Prostate gland (tissue), 2 donors: ENCODE measurements around the gene FAM81A. TPM values are rescaled to one million over a fixed set of nuclear protein-coding genes. Genes with fewer than 3 reads are reported as not detected.
"Not testable (repeated sequence)": the region's sequence is repeated elsewhere in the genome, so short reads cannot be mapped to it uniquely, and the experiment has no call there.

ENCODE experiments used
- DNase-seq: peaks from one replicate; pipeline ENCODE4 v3.0.0-alpha.2; 2019; ENCODE audit warnings: low spot score
- H3K27ac ChIP-seq, 2 donors: fragments of 200-600 bp; sonication (generic); 2 replicates each; pipeline ENCODE4 v1.5.1; 2017 to 2019
- H3K27me3 ChIP-seq: fragments of 200-600 bp; sonication (generic); replicated peaks from 2 replicates; pipeline ENCODE4 v1.5.1; 2019; ENCODE audit not compliant: insufficient read depth
- H3K36me3 ChIP-seq, 2 donors: fragments of 200-600 bp; sonication (generic); 1 replicate in 1 of 2; 2 replicates in 1 of 2; pipeline versions ENCODE4 v1.5.1 to v1.8.1; 2017 to 2019
- H3K4me1 ChIP-seq: fragments of 200-600 bp; sonication (generic); replicated peaks from 2 replicates; pipeline ENCODE4 v1.5.1; 2019
- H3K4me3 ChIP-seq, 2 donors: fragments of 200-600 bp; sonication (generic); 2 replicates each; pipeline ENCODE4 v1.5.1; 2017 to 2019
- H3K9me3 ChIP-seq: fragments of 200-600 bp; sonication (generic); 2 replicates; pipeline ENCODE4 v1.5.1; 2017
- POLR2A ChIP-seq: fragments of 450-650 bp; IDR thresholded peaks from one replicate; pipeline ENCODE4 v1.6.1; 2016; ENCODE audit warnings: antibody characterized with exemption, mild to moderate bottlenecking
- POLR2AphosphoS5 ChIP-seq: sonication (generic); formaldehyde crosslinking; IDR thresholded peaks from one replicate; pipeline ENCODE4 v1.6.1; 2017; ENCODE audit warnings: antibody characterized with exemption
- WGBS: methylation state at CpG from one replicate; pipeline ENCODE4 v1.1.5; 2018; 5-methylcytosine and 5-hydroxymethylcytosine counted together
- intact Hi-C: fragments of 100-400 bp; cut with DNase I; formaldehyde crosslinking; loops from one replicate; pipeline ENCODE4 v1.14.2; 2022
- total RNA-seq, 2 donors: library from RNA; depleted of rRNA; stranded (reverse); fragments of >200 nt; gene quantifications; one replicate each; pipeline ENCODE4 v1.1.0, GENCODE V29; 2016
- TF ChIP-seq, protein P1 (sequence below), 4 experiments: fragments of 200-600 bp in 2 of 4; fragments of 450-650 bp in 2 of 4; sonication (generic) in 2 of 4; IDR thresholded peaks; 1 replicate in 3 of 4; 2 replicates in 1 of 4; pipeline ENCODE4 v1.5.1; 2016 to 2019; ENCODE audit warnings: antibody characterized with exemption in 4 of 4, mild to moderate bottlenecking in 2 of 4, moderate library complexity in 2 of 4

Gene FAM81A
- total RNA-seq, 2 donors from 2014 or later: 1.8 to 10.6 TPM

DNA sequence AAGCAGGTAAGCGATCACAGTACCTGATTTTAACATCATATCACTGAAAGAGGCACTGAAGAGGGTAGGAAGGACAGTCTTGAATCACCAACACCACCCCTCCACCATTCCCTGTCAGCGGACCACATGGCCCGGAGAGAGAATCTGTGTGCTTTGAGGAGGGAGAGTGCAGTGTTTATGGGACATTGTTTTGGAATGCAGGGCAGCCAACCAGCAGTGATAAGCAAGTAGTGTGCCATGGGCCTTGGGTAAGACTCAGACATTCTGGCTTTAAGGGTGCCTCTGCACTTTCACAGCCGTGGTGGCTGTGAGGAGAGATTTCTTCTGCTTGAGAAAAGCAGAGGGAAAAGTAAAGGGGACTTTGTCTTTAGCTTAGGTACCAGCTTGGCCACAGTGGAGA is 46.4 kb downstream of the FAM81A start:
- no peaks in the 10 kb centered on the region for H3K9me3 ChIP-seq
- H3K4me3 ChIP-seq: no peak overlapping the region
- no peak overlapping the region for H3K27ac ChIP-seq
- H3K4me1 ChIP-seq: no peaks in the 10 kb centered on the region
- TF ChIP-seq POLR2A: no peak
- TF ChIP-seq, protein P1, sequence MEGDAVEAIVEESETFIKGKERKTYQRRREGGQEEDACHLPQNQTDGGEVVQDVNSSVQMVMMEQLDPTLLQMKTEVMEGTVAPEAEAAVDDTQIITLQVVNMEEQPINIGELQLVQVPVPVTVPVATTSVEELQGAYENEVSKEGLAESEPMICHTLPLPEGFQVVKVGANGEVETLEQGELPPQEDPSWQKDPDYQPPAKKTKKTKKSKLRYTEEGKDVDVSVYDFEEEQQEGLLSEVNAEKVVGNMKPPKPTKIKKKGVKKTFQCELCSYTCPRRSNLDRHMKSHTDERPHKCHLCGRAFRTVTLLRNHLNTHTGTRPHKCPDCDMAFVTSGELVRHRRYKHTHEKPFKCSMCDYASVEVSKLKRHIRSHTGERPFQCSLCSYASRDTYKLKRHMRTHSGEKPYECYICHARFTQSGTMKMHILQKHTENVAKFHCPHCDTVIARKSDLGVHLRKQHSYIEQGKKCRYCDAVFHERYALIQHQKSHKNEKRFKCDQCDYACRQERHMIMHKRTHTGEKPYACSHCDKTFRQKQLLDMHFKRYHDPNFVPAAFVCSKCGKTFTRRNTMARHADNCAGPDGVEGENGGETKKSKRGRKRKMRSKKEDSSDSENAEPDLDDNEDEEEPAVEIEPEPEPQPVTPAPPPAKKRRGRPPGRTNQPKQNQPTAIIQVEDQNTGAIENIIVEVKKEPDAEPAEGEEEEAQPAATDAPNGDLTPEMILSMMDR (IDR thresholded peaks at IDR 0.05): no peak
- TF ChIP-seq POLR2AphosphoS5: no peak
- intact Hi-C loops: no loop called here
- H3K36me3 ChIP-seq: no peaks in the 10 kb centered on the region
- no peak for DNase-seq
- H3K27me3 ChIP-seq: no peaks in the 10 kb centered on the region
- 88% methylated on average over 4 of the region's 4 CpGs for WGBS

DNA sequence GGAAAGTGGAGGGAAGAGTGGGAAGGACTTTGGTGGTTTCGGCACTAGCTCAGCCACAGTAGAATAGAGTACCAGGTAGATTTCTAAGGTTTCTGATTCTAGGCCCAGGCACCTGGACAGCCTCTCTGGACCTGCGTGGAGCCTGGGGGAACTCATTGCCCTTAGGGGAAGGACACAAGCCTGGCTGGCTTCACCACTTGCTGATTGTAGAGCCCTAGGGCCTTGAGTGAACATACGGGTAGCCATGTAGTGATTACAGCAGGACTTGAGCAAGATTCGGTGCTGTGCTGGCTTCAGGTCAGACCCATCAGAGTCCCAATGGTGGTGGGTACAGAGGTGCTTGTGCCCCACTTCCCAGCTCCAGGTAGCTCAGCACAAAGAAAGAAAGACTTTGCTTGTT is 47.0 kb downstream of the FAM81A start:
- Histone ChIP-seq H3K9me3 (no peaks in the 10 kb centered on the region), H3K4me3 (no peak overlapping the region), H3K27ac (no peak overlapping the region), H3K27me3 (no peaks in the 10 kb centered on the region), H3K36me3 (no peaks in the 10 kb centered on the region), H3K4me1 (no peaks in the 10 kb centered on the region)
- TF ChIP-seq POLR2A (no peak), POLR2AphosphoS5 (no peak)
- TF ChIP-seq, protein P1 (IDR thresholded peaks at IDR 0.05): no peak
- intact Hi-C loops: no loop called here
- 100% methylated on average over 4 of the region's 4 CpGs for WGBS
- no peak for DNase-seq

DNA sequence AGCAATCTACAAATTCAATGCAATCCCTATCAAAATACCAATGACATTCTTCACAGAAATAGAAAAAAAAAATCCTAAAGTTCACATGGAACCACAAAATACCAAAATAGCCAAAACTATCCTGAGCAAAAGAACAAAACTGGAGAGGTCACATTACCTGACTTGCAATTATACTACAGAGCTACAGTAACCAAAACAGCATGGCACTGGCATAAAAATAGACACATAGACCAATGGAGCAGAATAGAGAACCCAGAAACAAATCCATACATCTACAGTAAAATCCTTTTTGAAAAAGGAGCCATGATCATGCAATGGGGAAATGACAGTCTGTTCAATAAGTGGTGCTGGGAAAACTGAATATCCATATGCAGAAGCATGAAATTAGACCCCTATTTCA is 51.5 kb downstream of the FAM81A start:
- H3K4me1 ChIP-seq, H3K9me3 ChIP-seq, H3K27me3 ChIP-seq, DNase-seq, intact Hi-C loops, H3K27ac ChIP-seq, H3K4me3 ChIP-seq, H3K36me3 ChIP-seq: not testable (repeated sequence)

DNA sequence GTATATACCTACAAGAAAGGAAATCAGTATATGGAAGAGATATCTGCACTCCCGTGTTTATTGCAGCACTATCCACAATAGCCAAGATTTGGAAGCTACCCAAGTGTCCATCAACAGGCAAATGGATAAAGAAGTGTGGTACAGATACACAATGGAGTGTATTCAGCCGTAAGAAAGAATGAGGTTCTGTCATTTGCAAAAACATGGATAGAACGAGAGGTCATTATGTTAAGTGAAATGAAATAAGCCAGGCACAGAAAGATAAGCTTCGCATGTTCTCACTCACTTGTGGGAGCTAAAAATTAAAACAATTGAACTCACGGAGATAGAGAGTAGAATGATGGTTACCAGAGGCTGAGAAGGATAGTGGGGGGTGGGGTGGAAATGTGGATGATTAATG is 53.1 kb downstream of the FAM81A start:
- Histone ChIP-seq H3K4me3 (no peak overlapping the region), H3K36me3 (no peaks in the 10 kb centered on the region), H3K4me1 (no peaks in the 10 kb centered on the region), H3K27ac (no peak overlapping the region), H3K9me3 (no peaks in the 10 kb centered on the region), H3K27me3 (no peaks in the 10 kb centered on the region)
- no peak for DNase-seq
- intact Hi-C loops: loop anchor here (5.0 kb wide), 2 partner anchors 244 to 329 kb away; no protein-coding TSS in a partner anchor
- 56% methylated on average over 5 of the region's 5 CpGs for WGBS
- TF ChIP-seq, protein P1 (IDR thresholded peaks at IDR 0.05): no peak
- TF ChIP-seq POLR2AphosphoS5 (no peak), POLR2A (no peak)

DNA sequence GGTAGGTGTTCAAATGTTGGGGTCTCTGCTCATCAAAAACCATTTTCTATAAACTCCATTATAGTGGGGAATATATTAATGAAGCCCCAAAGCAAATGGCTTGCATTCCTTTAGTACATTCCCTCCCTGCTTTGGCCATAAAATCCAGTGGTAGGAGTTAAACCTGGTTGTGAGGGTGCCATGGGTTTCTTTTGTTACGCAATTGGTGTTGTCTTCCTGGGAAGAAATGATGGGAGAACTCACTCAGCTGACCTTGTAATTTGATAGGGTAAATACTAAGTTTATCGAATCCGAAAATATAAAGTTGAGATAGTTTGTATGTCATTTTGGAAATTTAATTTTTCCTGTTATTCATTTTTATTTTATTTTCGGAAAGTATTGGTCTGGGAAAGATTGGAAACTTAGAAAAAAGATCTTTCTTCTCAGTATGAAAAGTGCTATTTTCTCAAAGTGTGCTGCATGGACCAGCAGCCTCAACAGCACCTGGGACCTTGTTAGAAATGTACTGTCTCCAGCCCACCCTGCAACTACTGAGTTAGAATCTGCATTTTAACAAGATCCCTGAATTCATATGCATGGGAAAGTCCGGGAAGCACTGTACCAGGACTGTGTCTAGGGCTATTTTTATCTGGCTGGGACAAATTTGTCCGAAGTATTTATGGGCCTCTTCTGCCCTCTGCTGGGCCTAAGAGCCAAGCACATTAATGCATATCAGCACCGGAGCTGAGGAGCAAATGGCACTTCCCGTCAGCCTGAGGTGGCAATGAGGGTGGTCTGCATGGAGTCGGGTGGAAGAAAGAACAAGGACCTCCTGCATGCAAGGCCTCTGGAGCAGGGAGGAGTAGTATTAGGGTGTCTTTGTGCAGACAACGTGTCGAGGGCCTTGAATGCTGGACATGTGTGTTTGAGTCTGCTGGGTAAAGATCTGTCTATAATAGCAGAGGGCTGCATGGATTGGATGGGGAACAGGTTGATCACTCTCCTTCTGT is 54.7 kb downstream of the FAM81A start:
- intact Hi-C loops: loop anchor here (2.0 to 5.0 kb wide), 3 partner anchors 245 to 512 kb away; no protein-coding TSS in a partner anchor
- no peak overlapping the region for H3K27ac ChIP-seq
- H3K9me3 ChIP-seq: no peaks in the 10 kb centered on the region
- no peaks in the 10 kb centered on the region for H3K27me3 ChIP-seq
- 19% methylated on average over 11 of the region's 11 CpGs for WGBS
- H3K4me3 ChIP-seq: no peak overlapping the region
- H3K36me3 ChIP-seq: no peaks in the 10 kb centered on the region
- no peaks in the 10 kb centered on the region for H3K4me1 ChIP-seq
- TF ChIP-seq POLR2A (no peak), POLR2AphosphoS5 (peak; percentile 70)
- TF ChIP-seq, protein P1 (IDR thresholded peaks at IDR 0.05): peak; percentile 61 to 86 (median 80)
- peak; percentile 67 for DNase-seq
